ENCODE measurements around the gene LYPD6B.

Gene LYPD6B

GRCh38 chr2:149134335-149134923 is 95.9 kb downstream of the LYPD6B start:
- no peak for DNase-seq (ENCODE audit: low read depth)
- no peak overlapping the region for H3K4me3 ChIP-seq (ENCODE audit: low read depth, low read length)
- TF ChIP-seq, protein P1, sequence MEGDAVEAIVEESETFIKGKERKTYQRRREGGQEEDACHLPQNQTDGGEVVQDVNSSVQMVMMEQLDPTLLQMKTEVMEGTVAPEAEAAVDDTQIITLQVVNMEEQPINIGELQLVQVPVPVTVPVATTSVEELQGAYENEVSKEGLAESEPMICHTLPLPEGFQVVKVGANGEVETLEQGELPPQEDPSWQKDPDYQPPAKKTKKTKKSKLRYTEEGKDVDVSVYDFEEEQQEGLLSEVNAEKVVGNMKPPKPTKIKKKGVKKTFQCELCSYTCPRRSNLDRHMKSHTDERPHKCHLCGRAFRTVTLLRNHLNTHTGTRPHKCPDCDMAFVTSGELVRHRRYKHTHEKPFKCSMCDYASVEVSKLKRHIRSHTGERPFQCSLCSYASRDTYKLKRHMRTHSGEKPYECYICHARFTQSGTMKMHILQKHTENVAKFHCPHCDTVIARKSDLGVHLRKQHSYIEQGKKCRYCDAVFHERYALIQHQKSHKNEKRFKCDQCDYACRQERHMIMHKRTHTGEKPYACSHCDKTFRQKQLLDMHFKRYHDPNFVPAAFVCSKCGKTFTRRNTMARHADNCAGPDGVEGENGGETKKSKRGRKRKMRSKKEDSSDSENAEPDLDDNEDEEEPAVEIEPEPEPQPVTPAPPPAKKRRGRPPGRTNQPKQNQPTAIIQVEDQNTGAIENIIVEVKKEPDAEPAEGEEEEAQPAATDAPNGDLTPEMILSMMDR (IDR thresholded peaks at IDR 0.05; ENCODE audit: low read depth, low read length, missing control alignments) = no peak

DNA sequence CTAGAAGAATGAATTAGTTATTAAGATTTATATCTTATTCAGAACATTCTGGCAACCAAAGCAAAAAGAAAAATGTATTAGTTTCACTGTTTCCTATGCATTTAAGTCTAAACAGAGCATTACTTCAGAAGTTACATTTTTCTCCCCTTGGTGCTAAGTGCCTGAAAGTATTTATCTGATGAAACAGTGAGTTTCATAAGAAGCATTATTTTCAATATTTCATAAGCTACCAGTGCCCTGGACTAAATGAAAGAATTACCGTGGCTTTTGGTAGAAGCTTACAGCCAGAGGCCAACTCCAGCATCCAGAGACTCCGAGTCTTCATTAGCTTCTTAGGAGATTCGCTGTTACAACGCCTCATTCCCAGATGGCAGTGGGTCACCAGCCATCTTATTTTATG is 97.6 kb downstream of the LYPD6B start:
- no peak overlapping the region for H3K4me3 ChIP-seq (ENCODE audit: low read depth, low read length)
- TF ChIP-seq, protein P1 (IDR thresholded peaks at IDR 0.05; ENCODE audit: low read depth, low read length, missing control alignments) = no peak
- DNase-seq (ENCODE audit: low read depth) = no peak

- TF ChIP-seq, protein P1 (IDR thresholded peaks at IDR 0.05; ENCODE audit: low read depth, low read length, missing control alignments) = no peak
- H3K4me3 ChIP-seq (ENCODE audit: low read depth, low read length) = no peak overlapping the region
- DNase-seq (ENCODE audit: low read depth) = no peak
Measured at GRCh38 chr2:149141046-149141445, 102.5 kb downstream of the LYPD6B start.

DNA sequence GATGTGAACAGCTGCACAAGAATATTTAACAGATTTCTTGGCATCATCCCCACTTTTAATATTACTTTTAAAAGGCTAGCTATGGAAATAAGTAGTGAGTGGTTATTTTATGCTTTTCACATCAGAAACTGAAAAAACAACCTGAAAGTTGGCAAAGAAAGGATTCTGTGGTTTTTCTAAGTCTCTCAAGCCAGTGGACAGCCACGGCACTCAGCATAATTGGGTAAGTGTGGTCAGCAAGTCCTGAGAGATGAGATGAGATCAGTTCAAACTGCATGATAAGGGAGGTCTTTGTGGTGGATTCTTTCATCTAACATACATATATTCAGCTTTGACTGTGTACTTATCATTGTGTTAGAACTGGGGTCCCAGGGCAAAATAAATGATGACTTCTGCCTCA is 105.2 kb downstream of the LYPD6B start:
- TF ChIP-seq, protein P1 (IDR thresholded peaks at IDR 0.05; ENCODE audit: low read depth, low read length, missing control alignments) = no peak

GRCh38 chr2:149145314-149146295 is 107.1 kb downstream of the LYPD6B start:
- DNase-seq (ENCODE audit: low read depth) = no peak
- TF ChIP-seq, protein P1 (IDR thresholded peaks at IDR 0.05; ENCODE audit: low read depth, low read length, missing control alignments) = no peak
- H3K4me3 ChIP-seq (ENCODE audit: low read depth, low read length) = no peak overlapping the region

More for the DNA sequence above, 105.2 kb downstream of the LYPD6B start:
- DNase-seq (ENCODE audit: low read depth) = no peak
- no peak overlapping the region for H3K4me3 ChIP-seq (ENCODE audit: low read depth, low read length)

DNA sequence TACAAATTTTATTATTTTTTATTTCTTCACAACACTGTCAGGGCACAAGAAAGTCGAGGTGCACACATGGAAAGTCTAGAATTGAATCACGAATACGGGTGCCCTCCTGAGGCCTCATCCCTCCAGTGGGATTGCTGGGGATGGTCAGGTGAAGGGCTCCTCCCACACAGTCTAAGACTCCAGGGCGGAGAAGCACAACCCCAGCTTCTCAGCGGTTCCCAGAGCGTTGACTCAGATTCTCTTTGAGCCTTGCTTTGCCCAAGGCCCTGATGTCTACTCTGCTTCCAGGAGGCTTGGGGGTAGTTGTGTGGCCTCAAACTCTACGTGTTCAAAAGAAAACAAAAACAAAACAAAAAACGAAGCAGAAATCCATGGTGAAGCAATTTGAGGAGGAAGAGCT is 108.4 kb downstream of the LYPD6B start:
- H3K4me3 ChIP-seq (ENCODE audit: low read depth, low read length) = no peak overlapping the region
- TF ChIP-seq, protein P1 (IDR thresholded peaks at IDR 0.05; ENCODE audit: low read depth, low read length, missing control alignments) = no peak
- no peak for DNase-seq (ENCODE audit: low read depth)
